Measurements from ENCODE around the gene XPNPEP3. TPM values are rescaled to one million over a fixed set of nuclear protein-coding genes. Genes with fewer than 3 reads are reported as not detected.

The XPNPEP3 gene
- polyA plus RNA-seq, 1 of the 3 experiments (the other 2 are of a cell fraction) = 8.6 TPM

GRCh38 chr22:40817737-40818136, 39.2 kb upstream of the XPNPEP3 start:
- POLR2A ChIA-PET = no interaction called here
- no peaks in the 10 kb centered on the region for H3K9me3 ChIP-seq
- H2AFZ ChIP-seq (ENCODE audit: low read depth) = no peak overlapping the region
- H3K9ac ChIP-seq = peak overlapping the region; percentile 85; the same call in 1 of the 2 replicates
- H3K79me2 ChIP-seq (ENCODE audit: insufficient read depth) = peaks cover 48% of the 10 kb centered on the region
- no peaks in the 10 kb centered on the region for H3K9me2 ChIP-seq
- 72% methylated on average over 4 of the region's 4 CpGs for WGBS (ENCODE audit: low lambda C conversion rate)
- peak overlapping the region; percentile 73 to 80 for H3K4me3 ChIP-seq (ENCODE audit: low read depth in 2 of 2, low read length in 1 of 2)
- H4K20me1 ChIP-seq (ENCODE audit: insufficient read depth) = no peaks in the 10 kb centered on the region
- no peak for DNase-seq
- peaks cover 0 to 5% of the 10 kb centered on the region in 2 experiments; a peak in 2 of 4 replicates for H3K4me1 ChIP-seq (ENCODE audit: control insufficient read depth in 1 of 2, insufficient read depth in 2 of 2, low read depth in 1 of 2, low read length in 1 of 2)
- TF ChIP-seq FOSL2 (IDR thresholded peaks at IDR 0.05; ENCODE audit: borderline replicate concordance, low read depth) (no peak), GATA2 (CRISPR knock-in tag; IDR thresholded peaks at IDR 0.05) (no peak), POLR2AphosphoS5 (IDR thresholded peaks at IDR 0.05; ENCODE audit: low read depth, low read length) (no peak), CHD2 (IDR thresholded peaks at IDR 0.05; ENCODE audit: low read length, partially characterized antibody) (no peak), FOXJ3 (CRISPR knock-in tag; IDR thresholded peaks at IDR 0.05) (no peak), TEAD4 (IDR thresholded peaks at IDR 0.05; ENCODE audit: borderline replicate concordance, insufficient read depth) (no peak), RAD21 (IDR thresholded peaks at IDR 0.05; ENCODE audit: low read length) (no peak)
- peaks cover 5% of the 10 kb centered on the region for H3F3A ChIP-seq (replicated peaks; ENCODE audit: insufficient read depth)
- no peak overlapping the region for H3K27ac ChIP-seq (ENCODE audit: low read depth in 2 of 2, low read length in 1 of 2)
- H3K36me3 ChIP-seq (replicated peaks in 1 of 2; ENCODE audit: control insufficient read depth in 1 of 2, insufficient read depth in 2 of 2, low read length in 1 of 2) = peaks cover 0 to 4% of the 10 kb centered on the region in 2 experiments
- H3K27me3 ChIP-seq (ENCODE audit: insufficient read depth) = no peaks in the 10 kb centered on the region
- CTCF ChIA-PET = no interaction called here
- H3K4me2 ChIP-seq = peak overlapping the region; percentile 78

GRCh38 chr22:40818192-40818746, 38.7 kb upstream of the XPNPEP3 start:
- H3K36me3 ChIP-seq (replicated peaks in 1 of 2; ENCODE audit: control insufficient read depth in 1 of 2, insufficient read depth in 2 of 2, low read length in 1 of 2) = peaks cover 0 to 9% of the 10 kb centered on the region in 2 experiments
- peaks cover 0 to 5% of the 10 kb centered on the region in 2 experiments; a peak in 2 of 4 replicates for H3K4me1 ChIP-seq (ENCODE audit: control insufficient read depth in 1 of 2, insufficient read depth in 2 of 2, low read depth in 1 of 2, low read length in 1 of 2)
- peaks cover 5% of the 10 kb centered on the region for H3F3A ChIP-seq (replicated peaks; ENCODE audit: insufficient read depth)
- no peaks in the 10 kb centered on the region for H3K9me2 ChIP-seq
- H3K79me2 ChIP-seq (ENCODE audit: insufficient read depth) = peaks cover 42% of the 10 kb centered on the region
- peak overlapping the region; percentile 73 to 80 for H3K4me3 ChIP-seq (ENCODE audit: low read depth in 2 of 2, low read length in 1 of 2)
- H4K20me1 ChIP-seq (ENCODE audit: insufficient read depth) = no peaks in the 10 kb centered on the region
- peak overlapping the region in 1 of 2 experiments; percentile 68; a peak in 1 of 4 replicates for H3K27ac ChIP-seq (ENCODE audit: low read depth in 2 of 2, low read length in 1 of 2)
- H3K9me3 ChIP-seq = no peaks in the 10 kb centered on the region
- TF ChIP-seq TCF12 (IDR thresholded peaks at IDR 0.05) = no peak
- no peak for TF ChIP-seq JUND (IDR thresholded peaks at IDR 0.05)
- no peak for TF ChIP-seq CHD2 (IDR thresholded peaks at IDR 0.05; ENCODE audit: low read length, partially characterized antibody)
- no peak for TF ChIP-seq SIN3A (IDR thresholded peaks at IDR 0.05; ENCODE audit: borderline replicate concordance, low read depth, low read length)
- TF ChIP-seq SMC3 (IDR thresholded peaks at IDR 0.05; ENCODE audit: low read depth, low read length) = no peak
- no peak for TF ChIP-seq MAX (IDR thresholded peaks at IDR 0.05; ENCODE audit: low read depth)
- no peak for TF ChIP-seq NFIC (IDR thresholded peaks at IDR 0.05; ENCODE audit: borderline replicate concordance)
- no peak for TF ChIP-seq NRF1 (IDR thresholded peaks at IDR 0.05; ENCODE audit: low read depth, low read length)
- no peak for TF ChIP-seq USF2 (IDR thresholded peaks at IDR 0.05; ENCODE audit: borderline replicate concordance, low read depth, low read length)
- TF ChIP-seq IRF3 (IDR thresholded peaks at IDR 0.05; ENCODE audit: low read depth, low read length) = no peak
- no peak for TF ChIP-seq EZH2phosphoT487 (IDR thresholded peaks at IDR 0.05; ENCODE audit: borderline replicate concordance, low read depth)
- POLR2A ChIA-PET = no interaction called here
- H3K9ac ChIP-seq = peak overlapping the region; percentile 85; the same call in 1 of the 2 replicates
- CTCF ChIA-PET = interaction anchor here (0.7 kb wide), 1 partner anchor 17 kb away, joined by 3 read pairs; no protein-coding TSS in a partner anchor
- no peak overlapping the region for H2AFZ ChIP-seq (ENCODE audit: low read depth)
- no peaks in the 10 kb centered on the region for H3K27me3 ChIP-seq (ENCODE audit: insufficient read depth)
- H3K4me2 ChIP-seq = peak overlapping the region; percentile 78
- DNase-seq = no peak
- 12% methylated on average over 5 of the region's 14 CpGs for WGBS (ENCODE audit: low lambda C conversion rate)

Data from SK-N-SH (cell line).